NCI-H2196 treated with DMSO at 0.1 percent for 48 hours (cell line): ENCODE data around the gene ASXL3.
A peak's percentile ranks its signal among the peaks of the same experiment; 100 is the strongest.

Experiments used
- DNase-seq: peaks from one replicate; lab custom pipeline; 2025; ENCODE audit not compliant: unreplicated experiment; lab: John Stamatoyannopoulos, UW

ASXL3 gene

GRCh38 chr18:33712719-33713118, 134.7 kb downstream of the ASXL3 start:
- DNase-seq = no peak

- no peak for DNase-seq
Observed at GRCh38 chr18:33716061-33716683, 138.2 kb downstream of the ASXL3 start.

GRCh38 chr18:33717339-33717738, 139.3 kb downstream of the ASXL3 start:
- no peak for DNase-seq

- no peak for DNase-seq
Observed at GRCh38 chr18:33720133-33720532, 142.1 kb downstream of the ASXL3 start.

- no peak for DNase-seq
Observed at GRCh38 chr18:33729556-33729955, 151.5 kb downstream of the ASXL3 start.

- DNase-seq = no peak
Observed at GRCh38 chr18:33733376-33733775, 155.4 kb downstream of the ASXL3 start.

- no peak for DNase-seq
Observed at GRCh38 chr18:33735428-33735827, 157.4 kb downstream of the ASXL3 start.

- no peak for DNase-seq
Observed at GRCh38 chr18:33741760-33742159, 163.7 kb downstream of the ASXL3 start.

GRCh38 chr18:33744032-33744697, 166.1 kb downstream of the ASXL3 start:
- peak; percentile 50 for DNase-seq

- DNase-seq = no peak
Observed at GRCh38 chr18:33745151-33745795, 167.3 kb downstream of the ASXL3 start.

- DNase-seq = peak; percentile 80
Observed at GRCh38 chr18:33745871-33746545, 168.0 kb downstream of the ASXL3 start.

- DNase-seq = no peak
Observed at GRCh38 chr18:33749834-33750233, 171.8 kb downstream of the ASXL3 start.

- no peak for DNase-seq
Observed at GRCh38 chr18:33750366-33750765, 172.3 kb downstream of the ASXL3 start.

- DNase-seq = peak; percentile 63
Observed at GRCh38 chr18:33751613-33752221, 173.7 kb downstream of the ASXL3 start.

- DNase-seq = no peak
Observed at GRCh38 chr18:33755391-33755790, 177.4 kb downstream of the ASXL3 start.

GRCh38 chr18:33755931-33756560, 178.0 kb downstream of the ASXL3 start:
- peak; percentile 70 for DNase-seq

GRCh38 chr18:33757037-33757436, 179.0 kb downstream of the ASXL3 start:
- no peak for DNase-seq

GRCh38 chr18:33761363-33761762, 183.3 kb downstream of the ASXL3 start:
- DNase-seq = peak; percentile 26

- no peak for DNase-seq
Observed at GRCh38 chr18:33781429-33781828, 203.4 kb downstream of the ASXL3 start.
